A549 (cell line): ENCODE results near the gene RGMA. TPM values are rescaled to one million over a fixed set of nuclear protein-coding genes. Genes with fewer than 3 reads are reported as not detected.
A peak's percentile ranks its signal among the peaks of the same experiment; 100 is the strongest.

Experiments
- ATAC-seq, 2 experiments: fragments of 200-7000 bp in 1 of 2; fragments of >200 bp in 1 of 2; cut with Nextera tagmentation in 1 of 2; cut with Tn5 transposase in 1 of 2; 3 replicates each; pipeline versions ENCODE4 v1.8.0 to v1.9.1; 2018 to 2020; ENCODE audit warnings: mild to moderate bottlenecking in 1 of 2, moderate library complexity in 1 of 2
- CTCF ChIA-PET: fragments of 300-600 bp; sonication (Branson Sonifier 250); formaldehyde crosslinking; extraction: SDS; loops from one replicate; lab custom pipeline; 2021; ENCODE audit warnings: antibody characterized with exemption, inconsistent platforms; lab: Yijun Ruan, JAX
- POLR2A ChIA-PET: fragments of 350-600 bp; formaldehyde crosslinking; extraction: SDS; loops from one replicate; lab custom pipeline; 2021; ENCODE audit warnings: antibody characterized with exemption, inconsistent platforms; lab: Yijun Ruan, JAX
- DNase-seq, 2 experiments: peaks; one replicate each; pipeline versions ENCODE4 v3.0.0 to v3.0.0-alpha.2; 2011 to 2016; ENCODE audit warnings: low read depth in 1 of 2, low spot score in 1 of 2
- FAIRE-seq: peaks from 2 replicates; lab custom pipeline; 2011; peaks lifted over from hg19 to GRCh38; lab: Jason Lieb, UNC
- H3K27ac ChIP-seq, 2 experiments: fragments of >200 bp; sonication (Bioruptor Twin); formaldehyde crosslinking; 3 replicates each; pipeline ENCODE4 v1.5.1; 2016 to 2017
- H3K4me1 ChIP-seq: fragments of >200 bp; sonication (Bioruptor Twin); formaldehyde crosslinking; 3 replicates; pipeline ENCODE4 v1.6.1; 2016
- H3K4me2 ChIP-seq: fragments of >200 bp; sonication (Bioruptor Twin); formaldehyde crosslinking; 3 replicates; pipeline ENCODE4 v1.6.1; 2016
- H3K4me3 ChIP-seq: fragments of >200 bp; sonication (Bioruptor Twin); formaldehyde crosslinking; 3 replicates; pipeline ENCODE4 v1.5.1; 2016
- H3K9me3 ChIP-seq: fragments of >200 bp; sonication (Bioruptor Twin); formaldehyde crosslinking; 3 replicates; pipeline ENCODE4 v1.6.1; 2016
- BHLHE40 ChIP-seq: IDR thresholded peaks from 2 replicates; pipeline ENCODE4 v1.6.1; 2012; ENCODE audit warnings: low read depth, low read length, inconsistent platforms
- CEBPB ChIP-seq, 2 experiments: fragments of >200 bp in 1 of 2; sonication (Bioruptor Twin) in 1 of 2; formaldehyde crosslinking in 1 of 2; IDR thresholded peaks; 2 replicates each; pipeline ENCODE4 v1.6.1; 2012 to 2016
- CHD4 ChIP-seq: fragments of 200-600 bp; sonication (generic); IDR thresholded peaks from 2 replicates; pipeline ENCODE4 v1.6.1; 2016; ENCODE audit warnings: antibody characterized with exemption, mild to moderate bottlenecking, borderline replicate concordance
- EHMT2 ChIP-seq: fragments of 200-600 bp; sonication (generic); IDR thresholded peaks from 2 replicates; pipeline ENCODE4 v1.6.1; 2016; ENCODE audit warnings: antibody characterized with exemption, low read depth, mild to moderate bottlenecking, moderate library complexity
- EP300 ChIP-seq, 2 experiments: fragments of >200 bp; sonication (Bioruptor Twin); formaldehyde crosslinking; IDR thresholded peaks; 2 replicates in 1 of 2; 3 replicates in 1 of 2; pipeline ENCODE4 v1.6.1; 2016 to 2017
- ESRRA ChIP-seq: fragments of 150-350 bp; IDR thresholded peaks from 2 replicates; pipeline ENCODE4 v1.6.1; 2014; ENCODE audit warnings: mild to moderate bottlenecking, low read length, borderline replicate concordance
- GATA3 ChIP-seq: IDR thresholded peaks from 2 replicates; pipeline ENCODE4 v1.6.1; 2012; ENCODE audit warnings: borderline replicate concordance
- HDAC2 ChIP-seq: fragments of 200-600 bp; sonication (generic); IDR thresholded peaks from 2 replicates; pipeline ENCODE4 v1.6.1; 2016
- HEYL ChIP-seq: fragments of 250-450 bp; sonication (Bioruptor Pico); IDR thresholded peaks from 2 replicates; pipeline ENCODE4 v1.8.0; 2021; ENCODE audit warnings: mild to moderate bottlenecking, moderate library complexity
- HOXB13 ChIP-seq: fragments of 250-450 bp; sonication (Bioruptor Pico); IDR thresholded peaks from 2 replicates; pipeline ENCODE4 v1.5.0; 2020; ENCODE audit warnings: low read depth, mild to moderate bottlenecking, moderate library complexity
- HOXB5 ChIP-seq: fragments of 250-450 bp; sonication (Bioruptor Pico); IDR thresholded peaks from 2 replicates; pipeline ENCODE4 v1.5.0; 2020; ENCODE audit warnings: mild to moderate bottlenecking, moderate library complexity
- JUNB ChIP-seq: fragments of >200 bp; sonication (Bioruptor Twin); formaldehyde crosslinking; IDR thresholded peaks from 2 replicates; pipeline ENCODE4 v1.6.1; 2016
- KDM1A ChIP-seq: fragments of 200-600 bp; sonication (generic); IDR thresholded peaks from 2 replicates; pipeline ENCODE4 v1.6.1; 2016; ENCODE audit warnings: low read depth, mild to moderate bottlenecking
- KDM5A ChIP-seq: fragments of 200-600 bp; sonication (generic); IDR thresholded peaks from 2 replicates; pipeline ENCODE4 v1.6.1; 2016; ENCODE audit warnings: antibody characterized with exemption, mild to moderate bottlenecking
- MYC ChIP-seq: IDR thresholded peaks from 2 replicates; pipeline ENCODE4 v1.6.1; 2012; ENCODE audit warnings: mild to moderate bottlenecking, inconsistent platforms, low read length, improper control_type of control experiment, borderline replicate concordance
- NPAS2 ChIP-seq: fragments of 250-450 bp; sonication (Bioruptor Pico); IDR thresholded peaks from 2 replicates; pipeline ENCODE4 v1.8.0; 2022; ENCODE audit warnings: mild to moderate bottlenecking, moderate library complexity, borderline replicate concordance
- NR3C1 ChIP-seq: fragments of >200 bp; sonication (Bioruptor Twin); formaldehyde crosslinking; IDR thresholded peaks from 3 replicates; pipeline ENCODE4 v1.6.1; 2017
- POLR2A ChIP-seq: IDR thresholded peaks from 2 replicates; pipeline ENCODE4 v1.6.1; 2012; ENCODE audit warnings: mild to moderate bottlenecking, low read length
- POLR2AphosphoS2 ChIP-seq: conservative IDR thresholded peaks from 2 replicates; pipeline ENCODE4 v1.6.1; 2012; ENCODE audit warnings: low read length, improper control_type of control experiment, inconsistent platforms
- RAD21 ChIP-seq, 2 experiments: fragments of >200 bp in 1 of 2; sonication (Bioruptor Twin) in 1 of 2; formaldehyde crosslinking in 1 of 2; IDR thresholded peaks in 1 of 2; conservative IDR thresholded peaks in 1 of 2; 2 replicates in 1 of 2; 3 replicates in 1 of 2; pipeline ENCODE4 v1.6.1; 2012 to 2018; ENCODE audit warnings: inconsistent platforms in 1 of 2
- RARB ChIP-seq: fragments of 250-450 bp; sonication (Bioruptor Pico); IDR thresholded peaks from 2 replicates; pipeline ENCODE4 v1.8.0; 2021; ENCODE audit warnings: mild to moderate bottlenecking, moderate library complexity
- RFX5 ChIP-seq: fragments of 450-650 bp; IDR thresholded peaks from 2 replicates; pipeline ENCODE4 v1.7.1; 2014; ENCODE audit warnings: antibody characterized with exemption, mild to moderate bottlenecking, moderate library complexity
- RNF2 ChIP-seq: fragments of 200-600 bp; sonication (generic); IDR thresholded peaks from 2 replicates; pipeline ENCODE4 v1.6.1; 2016; ENCODE audit warnings: low read depth, mild to moderate bottlenecking, antibody characterized with exemption, moderate library complexity, borderline replicate concordance
- SMC3 ChIP-seq: fragments of >200 bp; sonication (Bioruptor Twin); formaldehyde crosslinking; IDR thresholded peaks from 3 replicates; pipeline ENCODE4 v1.6.1; 2018; ENCODE audit warnings: inconsistent platforms
- TFCP2L1 ChIP-seq: fragments of 250-450 bp; sonication (Bioruptor Pico); IDR thresholded peaks from 2 replicates; pipeline ENCODE4 v1.5.0; 2021; ENCODE audit warnings: mild to moderate bottlenecking
- ZSCAN20 ChIP-seq: fragments of 250-450 bp; sonication (Bioruptor Pico); IDR thresholded peaks from 2 replicates; pipeline ENCODE4 v1.8.0; 2022; ENCODE audit warnings: mild to moderate bottlenecking, moderate library complexity
- WGBS: methylation state at CpG from one replicate; pipeline ENCODE4 v1.1.6; 2017; ENCODE audit errors: missing lambda C conversion rate; 5-methylcytosine and 5-hydroxymethylcytosine counted together
- polyA plus RNA-seq, 4 experiments: library from polyadenylated mRNA; depleted of rRNA in 3 of 4; stranded (reverse); fragments of >200 nt; fragmentation: RNase III in 1 of 4; extraction: RNeasy Plus Mini Kit Qiagen cat#74134 plus additional on column Dnase treatment in 1 of 4; gene quantifications; 2 replicates in 3 of 4; 3 replicates in 1 of 4; pipeline ENCODE4 v1.2.3, GENCODE V29; 2011 to 2017
- TF ChIP-seq, protein P1 (sequence below): fragments of >200 bp; sonication (Bioruptor Twin); formaldehyde crosslinking; IDR thresholded peaks from 3 replicates; pipeline ENCODE4 v1.5.1; 2016
- TF ChIP-seq, protein P2 (sequence below): IDR thresholded peaks from 2 replicates; pipeline ENCODE4 v1.6.1; 2012; ENCODE audit warnings: low read depth, borderline replicate concordance
- TF ChIP-seq, protein P3 (sequence below): fragments of 450-650 bp; IDR thresholded peaks from 2 replicates; pipeline ENCODE4 v1.6.1; 2014; ENCODE audit warnings: antibody characterized with exemption
- TF ChIP-seq, protein P4 (sequence below): fragments of >200 bp; sonication (Bioruptor Twin); formaldehyde crosslinking; IDR thresholded peaks from 2 replicates; pipeline ENCODE4 v1.6.1; 2016
- TF ChIP-seq, protein P5 (sequence below): IDR thresholded peaks from 2 replicates; pipeline ENCODE4 v1.6.1; 2012

The RGMA gene
- polyA plus RNA-seq, 2 of the 4 experiments (the other 2 are of a cell fraction) = 0.22 TPM; not detected in 1

DNA sequence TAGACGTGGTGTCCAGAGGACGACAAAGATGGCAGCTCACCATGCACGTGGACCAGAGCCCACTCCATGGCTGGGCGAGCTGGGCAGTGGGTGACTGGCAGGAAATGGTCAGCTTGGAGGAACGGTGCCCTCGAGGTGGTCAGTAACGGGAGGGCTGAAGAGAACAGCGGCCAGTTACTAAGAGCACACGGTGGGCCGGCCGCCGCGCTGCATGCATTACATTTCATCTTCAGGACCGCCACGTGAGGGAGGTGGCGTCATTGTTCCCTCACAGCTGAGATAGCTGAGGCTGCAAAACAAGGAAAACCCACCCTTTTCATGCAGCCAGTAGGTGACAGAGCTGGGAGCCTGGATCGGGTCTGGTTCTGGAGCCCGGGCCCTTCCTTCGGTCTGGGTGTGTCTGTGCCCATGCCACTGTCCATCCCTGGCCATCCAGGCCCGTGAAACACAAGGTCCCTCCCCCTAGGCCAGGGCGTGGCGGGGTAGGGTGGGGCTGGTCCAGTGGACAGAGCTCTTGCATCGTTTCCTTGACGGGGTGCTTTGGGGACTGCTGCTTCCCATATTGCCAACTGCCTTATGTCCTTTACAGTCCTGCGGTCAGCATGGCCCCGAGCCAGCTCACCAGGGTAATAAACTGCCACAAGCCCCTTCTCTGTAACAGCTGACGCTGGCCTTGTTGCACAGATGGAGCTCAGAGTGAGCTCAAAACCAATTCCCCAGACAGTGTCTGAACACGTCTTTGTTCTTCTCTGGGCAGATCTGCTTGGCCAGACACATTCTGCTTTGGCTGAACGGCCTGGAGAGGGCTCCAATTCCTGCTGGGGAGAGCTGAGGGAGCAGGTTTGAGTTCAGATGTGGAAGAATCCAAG, 51.8 kb downstream of the RGMA start:
- 75% methylated on average over 29 of the region's 29 CpGs for WGBS

DNA sequence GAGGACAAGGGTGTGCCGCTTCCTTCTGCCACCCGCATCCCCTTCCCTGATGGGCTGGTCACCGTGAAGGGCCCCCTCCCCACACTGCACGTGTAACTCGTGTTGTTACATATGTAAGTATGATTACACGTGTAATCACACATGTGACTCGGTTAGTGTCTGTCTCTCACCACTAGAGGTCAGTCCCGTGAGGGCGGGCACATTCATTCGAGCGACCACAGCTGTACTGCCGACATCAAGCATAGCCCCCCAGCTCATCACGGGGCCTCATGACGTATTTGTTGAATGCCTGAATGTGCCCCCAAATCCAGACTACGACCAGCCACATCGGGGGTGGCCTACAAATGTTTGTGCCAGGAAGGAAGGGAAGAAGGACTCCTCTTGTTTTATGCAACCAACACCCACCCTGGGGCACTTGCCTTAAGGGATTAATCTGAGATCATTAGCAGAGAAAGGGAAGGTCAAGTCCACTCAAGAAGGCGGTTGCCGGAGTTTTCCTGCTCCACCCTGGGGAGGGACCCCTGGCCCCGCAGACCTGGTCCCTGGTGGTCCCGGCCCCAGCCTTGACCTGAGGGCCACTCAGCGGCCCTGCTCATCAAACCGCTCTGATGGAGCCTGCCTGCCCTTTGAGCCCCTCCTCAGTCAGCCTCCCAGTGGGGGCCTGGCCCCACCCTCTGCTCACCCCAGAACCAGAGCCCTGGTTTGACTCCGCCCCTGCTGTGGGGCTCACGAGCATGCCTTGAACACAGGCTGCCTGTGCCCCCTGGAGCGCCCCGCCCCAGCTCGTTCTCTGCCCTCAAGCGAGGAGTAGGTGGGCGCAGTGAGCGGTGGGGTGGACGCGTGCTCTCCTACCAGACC, 52.8 kb downstream of the RGMA start:
- TF ChIP-seq, protein P1, sequence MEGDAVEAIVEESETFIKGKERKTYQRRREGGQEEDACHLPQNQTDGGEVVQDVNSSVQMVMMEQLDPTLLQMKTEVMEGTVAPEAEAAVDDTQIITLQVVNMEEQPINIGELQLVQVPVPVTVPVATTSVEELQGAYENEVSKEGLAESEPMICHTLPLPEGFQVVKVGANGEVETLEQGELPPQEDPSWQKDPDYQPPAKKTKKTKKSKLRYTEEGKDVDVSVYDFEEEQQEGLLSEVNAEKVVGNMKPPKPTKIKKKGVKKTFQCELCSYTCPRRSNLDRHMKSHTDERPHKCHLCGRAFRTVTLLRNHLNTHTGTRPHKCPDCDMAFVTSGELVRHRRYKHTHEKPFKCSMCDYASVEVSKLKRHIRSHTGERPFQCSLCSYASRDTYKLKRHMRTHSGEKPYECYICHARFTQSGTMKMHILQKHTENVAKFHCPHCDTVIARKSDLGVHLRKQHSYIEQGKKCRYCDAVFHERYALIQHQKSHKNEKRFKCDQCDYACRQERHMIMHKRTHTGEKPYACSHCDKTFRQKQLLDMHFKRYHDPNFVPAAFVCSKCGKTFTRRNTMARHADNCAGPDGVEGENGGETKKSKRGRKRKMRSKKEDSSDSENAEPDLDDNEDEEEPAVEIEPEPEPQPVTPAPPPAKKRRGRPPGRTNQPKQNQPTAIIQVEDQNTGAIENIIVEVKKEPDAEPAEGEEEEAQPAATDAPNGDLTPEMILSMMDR = peak; percentile 69
- TF ChIP-seq, protein P2, sequence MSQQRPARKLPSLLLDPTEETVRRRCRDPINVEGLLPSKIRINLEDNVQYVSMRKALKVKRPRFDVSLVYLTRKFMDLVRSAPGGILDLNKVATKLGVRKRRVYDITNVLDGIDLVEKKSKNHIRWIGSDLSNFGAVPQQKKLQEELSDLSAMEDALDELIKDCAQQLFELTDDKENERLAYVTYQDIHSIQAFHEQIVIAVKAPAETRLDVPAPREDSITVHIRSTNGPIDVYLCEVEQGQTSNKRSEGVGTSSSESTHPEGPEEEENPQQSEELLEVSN = no peak
- TF ChIP-seq, protein P3, sequence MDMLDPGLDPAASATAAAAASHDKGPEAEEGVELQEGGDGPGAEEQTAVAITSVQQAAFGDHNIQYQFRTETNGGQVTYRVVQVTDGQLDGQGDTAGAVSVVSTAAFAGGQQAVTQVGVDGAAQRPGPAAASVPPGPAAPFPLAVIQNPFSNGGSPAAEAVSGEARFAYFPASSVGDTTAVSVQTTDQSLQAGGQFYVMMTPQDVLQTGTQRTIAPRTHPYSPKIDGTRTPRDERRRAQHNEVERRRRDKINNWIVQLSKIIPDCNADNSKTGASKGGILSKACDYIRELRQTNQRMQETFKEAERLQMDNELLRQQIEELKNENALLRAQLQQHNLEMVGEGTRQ = peak; percentile 63
- 0 out of 2 replicates have a peak, but pooled peaks have one; percentile 2 for TF ChIP-seq RFX5
- TF ChIP-seq, protein P4, sequence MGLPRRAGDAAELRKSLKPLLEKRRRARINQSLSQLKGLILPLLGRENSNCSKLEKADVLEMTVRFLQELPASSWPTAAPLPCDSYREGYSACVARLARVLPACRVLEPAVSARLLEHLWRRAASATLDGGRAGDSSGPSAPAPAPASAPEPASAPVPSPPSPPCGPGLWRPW = no peak
- TF ChIP-seq NR3C1 = no peak
- TF ChIP-seq, protein P5, sequence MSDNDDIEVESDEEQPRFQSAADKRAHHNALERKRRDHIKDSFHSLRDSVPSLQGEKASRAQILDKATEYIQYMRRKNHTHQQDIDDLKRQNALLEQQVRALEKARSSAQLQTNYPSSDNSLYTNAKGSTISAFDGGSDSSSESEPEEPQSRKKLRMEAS = peak; percentile 73; the same call in 1 of the 2 replicates
- no peak for TF ChIP-seq HOXB5
- no peak for TF ChIP-seq HDAC2
- TF ChIP-seq POLR2A = no peak
- no peak for TF ChIP-seq CEBPB (IDR thresholded peaks at IDR 0.05)
- TF ChIP-seq GATA3 = no peak
- TF ChIP-seq MYC = peak; percentile 38; the same call in 1 of the 2 replicates
- TF ChIP-seq HOXB13 (CRISPR knock-in tag) = no peak
- TF ChIP-seq SMC3 = peak; percentile 56; the same call in 2 of the 3 replicates
- TF ChIP-seq HEYL (CRISPR knock-in tag) = no peak
- peak; percentile 42; the same call in 1 of the 2 replicates for TF ChIP-seq BHLHE40
- TF ChIP-seq ZSCAN20 (CRISPR knock-in tag) = no peak
- peak; percentile 43 to 46 for TF ChIP-seq RAD21 (conservative IDR thresholded peaks at IDR 0.05 in 1 of 2, IDR thresholded peaks at IDR 0.05 in 1 of 2)
- no peak for TF ChIP-seq JUNB
- TF ChIP-seq NPAS2 = peak; percentile 92
- no peak for TF ChIP-seq TFCP2L1 (CRISPR knock-in tag)
- no peak for TF ChIP-seq KDM1A
- POLR2A ChIA-PET = no interaction called here
- ATAC-seq (peak; percentile 62 to 75), DNase-seq (peak; percentile 61 to 87), FAIRE-seq (no peak)
- Histone ChIP-seq H3K9me3 (no peaks in the 10 kb centered on the region), H3K27ac (0 out of 6 replicates have a peak overlapping the region, but pooled peaks of 1 of the 2 experiments have one; percentile 18), H3K4me2 (peak overlapping the region; percentile 58), H3K4me1 (no peaks in the 10 kb centered on the region), H3K4me3 (no peak overlapping the region)
- 45% methylated on average over 27 of the region's 32 CpGs for WGBS
- CTCF ChIA-PET = interaction anchor here (0.7 to 11.4 kb wide), 24 partner anchors 9 to 1288 kb away, joined by 3 to 121 read pairs (median 7); partner anchors contain the start of gene RGMA

More for the DNA sequence above, 51.8 kb downstream of the RGMA start:
- CTCF ChIA-PET = interaction anchor here (0.6 to 11.4 kb wide), 16 partner anchors 7 to 1286 kb away, joined by 3 to 121 read pairs (median 6); no protein-coding TSS in a partner anchor
- TF ChIP-seq RARB (CRISPR knock-in tag) (no peak), HEYL (CRISPR knock-in tag) (no peak), EP300 (IDR thresholded peaks at IDR 0.05) (no peak), ESRRA (no peak), RNF2 (no peak), POLR2AphosphoS2 (no peak), KDM5A (no peak), CHD4 (no peak), SMC3 (no peak), EHMT2 (no peak)
- TF ChIP-seq, protein P4 = no peak
- no peak for FAIRE-seq
- peak in 1 of 2 experiments; percentile 25; a peak in 3 of 6 replicates for ATAC-seq
- no peak overlapping the region for H3K27ac ChIP-seq
- no peak for DNase-seq
- no peaks in the 10 kb centered on the region for H3K4me1 ChIP-seq
- H3K4me2 ChIP-seq = no peak overlapping the region
- H3K4me3 ChIP-seq = no peak overlapping the region
- H3K9me3 ChIP-seq = no peaks in the 10 kb centered on the region
- POLR2A ChIA-PET = no interaction called here
